Prostate gland (tissue), 2 donors: ENCODE results near the gene COL4A1.

Experiments used
- POLR2AphosphoS5 ChIP-seq: sonication (generic); formaldehyde crosslinking; IDR thresholded peaks from one replicate; pipeline ENCODE4 v1.6.1; 2017; ENCODE audit warnings: antibody characterized with exemption
- TF ChIP-seq, protein P1 (sequence below), 4 experiments: fragments of 200-600 bp in 2 of 4; fragments of 450-650 bp in 2 of 4; sonication (generic) in 2 of 4; IDR thresholded peaks; 1 replicate in 3 of 4; 2 replicates in 1 of 4; pipeline ENCODE4 v1.5.1; 2016 to 2019; ENCODE audit warnings: antibody characterized with exemption in 4 of 4, mild to moderate bottlenecking in 2 of 4, moderate library complexity in 2 of 4

- TF ChIP-seq, protein P1, sequence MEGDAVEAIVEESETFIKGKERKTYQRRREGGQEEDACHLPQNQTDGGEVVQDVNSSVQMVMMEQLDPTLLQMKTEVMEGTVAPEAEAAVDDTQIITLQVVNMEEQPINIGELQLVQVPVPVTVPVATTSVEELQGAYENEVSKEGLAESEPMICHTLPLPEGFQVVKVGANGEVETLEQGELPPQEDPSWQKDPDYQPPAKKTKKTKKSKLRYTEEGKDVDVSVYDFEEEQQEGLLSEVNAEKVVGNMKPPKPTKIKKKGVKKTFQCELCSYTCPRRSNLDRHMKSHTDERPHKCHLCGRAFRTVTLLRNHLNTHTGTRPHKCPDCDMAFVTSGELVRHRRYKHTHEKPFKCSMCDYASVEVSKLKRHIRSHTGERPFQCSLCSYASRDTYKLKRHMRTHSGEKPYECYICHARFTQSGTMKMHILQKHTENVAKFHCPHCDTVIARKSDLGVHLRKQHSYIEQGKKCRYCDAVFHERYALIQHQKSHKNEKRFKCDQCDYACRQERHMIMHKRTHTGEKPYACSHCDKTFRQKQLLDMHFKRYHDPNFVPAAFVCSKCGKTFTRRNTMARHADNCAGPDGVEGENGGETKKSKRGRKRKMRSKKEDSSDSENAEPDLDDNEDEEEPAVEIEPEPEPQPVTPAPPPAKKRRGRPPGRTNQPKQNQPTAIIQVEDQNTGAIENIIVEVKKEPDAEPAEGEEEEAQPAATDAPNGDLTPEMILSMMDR (IDR thresholded peaks at IDR 0.05): no peak
- TF ChIP-seq POLR2AphosphoS5: no peak
Observed at GRCh38 chr13:110220471-110220870, 86.5 kb downstream of the COL4A1 start.
